ENCODE data around the gene CD33. TPM values are rescaled to one million over a fixed set of nuclear protein-coding genes. Genes with fewer than 3 reads are reported as not detected.

The CD33 gene
- total and polyA plus RNA-seq, 7 donors = 0.24 to 3.1 (median 2.0) TPM

GRCh38 chr19:51246164-51246552 lies 21.3 kb downstream of the CD33 start:
- H3K27ac ChIP-seq = no peak overlapping the region
- no peak for ATAC-seq
- TF ChIP-seq CTCF (IDR thresholded peaks at IDR 0.05) = no peak

GRCh38 chr19:51247972-51248590 lies 23.2 kb downstream of the CD33 start:
- Histone ChIP-seq H3K36me3 (ENCODE audit: insufficient read depth in 1 of 2, low read depth in 1 of 2) (no peaks in the 10 kb centered on the region), H3K4me3 (no peak overlapping the region), H3K4me1 (no peaks in the 10 kb centered on the region), H3K9me3 (no peaks in the 10 kb centered on the region), H3K27me3 (ENCODE audit: insufficient read depth in 3 of 3, low read length in 2 of 3) (no peaks in the 10 kb centered on the region), H3K27ac (no peak overlapping the region)
- no peak for DNase-seq
- intact Hi-C loops (cut with DNase I) = no loop called here
- ATAC-seq = no peak
- 64 to 84% (median 76%) methylated on average over 7 of the region's 7 CpGs for WGBS, 3 donors
- no peak for TF ChIP-seq CTCF (IDR thresholded peaks at IDR 0.05)

More at GRCh38 chr19:51246164-51246552, 21.3 kb downstream of the CD33 start:
- no peak overlapping the region for H3K4me3 ChIP-seq
- DNase-seq = no peak
- no peaks in the 10 kb centered on the region for H3K9me3 ChIP-seq
- no peaks in the 10 kb centered on the region for H3K36me3 ChIP-seq (ENCODE audit: insufficient read depth in 1 of 2, low read depth in 1 of 2)
- H3K4me1 ChIP-seq = no peaks in the 10 kb centered on the region
- intact Hi-C loops (cut with DNase I) = no loop called here
- WGBS, 3 donors = 62 to 77% (median 70%) methylated on average over 5 of the region's 5 CpGs
- H3K27me3 ChIP-seq (ENCODE audit: insufficient read depth in 3 of 3, low read length in 2 of 3) = no peaks in the 10 kb centered on the region

- Histone ChIP-seq H3K27me3 (ENCODE audit: insufficient read depth in 3 of 3, low read length in 2 of 3) (no peaks in the 10 kb centered on the region), H3K36me3 (ENCODE audit: insufficient read depth in 1 of 2, low read depth in 1 of 2) (no peaks in the 10 kb centered on the region), H3K4me1 (no peaks in the 10 kb centered on the region), H3K9me3 (no peaks in the 10 kb centered on the region), H3K27ac (no peak within 1 kb of the TSS), H3K4me3 (no peak within 1 kb of the TSS)
- DNase-seq (no peak), ATAC-seq (no peak)
- no peak for TF ChIP-seq CTCF (IDR thresholded peaks at IDR 0.05)
- intact Hi-C loops (cut with DNase I) = no loop called here
- WGBS, 3 donors = 90 to 92% (median 92%) methylated on average over 23 of the region's 23 CpGs
Observed at GRCh38 chr19:51250786-51251467, 26.0 kb downstream of the CD33 start, which contains the start of gene SIGLECL1. Gene SIGLECL1, plus strand, starts transcription at chr19:51251080. Its CDS starts 12,993 bp downstream, at chr19:51264073.

GRCh38 chr19:51251468-51251820 lies 26.6 kb downstream of the CD33 start:
- intact Hi-C loops (cut with DNase I) = no loop called here
- no peaks in the 10 kb centered on the region for H3K9me3 ChIP-seq
- WGBS, 3 donors = 82 to 84% (median 83%) methylated on average over 9 of the region's 9 CpGs
- no peak overlapping the region for H3K4me3 ChIP-seq
- no peaks in the 10 kb centered on the region for H3K36me3 ChIP-seq (ENCODE audit: insufficient read depth in 1 of 2, low read depth in 1 of 2)
- DNase-seq = no peak
- H3K4me1 ChIP-seq = no peaks in the 10 kb centered on the region
- no peak for ATAC-seq
- H3K27me3 ChIP-seq (ENCODE audit: insufficient read depth in 3 of 3, low read length in 2 of 3) = no peaks in the 10 kb centered on the region
- TF ChIP-seq CTCF (IDR thresholded peaks at IDR 0.05) = no peak
- no peak overlapping the region for H3K27ac ChIP-seq
